SK-N-MC (cell line): Measurements from ENCODE around the gene CAGE1.

Source experiments
- EZH2 ChIP-seq: fragments of 200-600 bp; sonication (generic); IDR thresholded peaks from one replicate; pipeline ENCODE4 v1.6.1; 2017; ENCODE audit warnings: antibody characterized with exemption
- FOXP2 ChIP-seq: optimal IDR thresholded peaks from 2 replicates; pipeline ENCODE3; 2011; ENCODE audit warnings: mild to moderate bottlenecking, moderate library complexity; ENCODE audit not compliant: insufficient read depth; ENCODE audit errors: extremely low read length, control extremely low read depth
- POLR2AphosphoS5 ChIP-seq: IDR thresholded peaks from 2 replicates; pipeline ENCODE4 v1.6.1; 2012; ENCODE audit warnings: mild to moderate bottlenecking, low read depth, low read length, borderline replicate concordance

- no peak for TF ChIP-seq POLR2AphosphoS5
- TF ChIP-seq EZH2 = no peak
- no peak for TF ChIP-seq FOXP2
Measured at GRCh38 chr6:7425808-7426190, 36.3 kb upstream of the CAGE1 start.
